A673 (cell line): Measurements from ENCODE around the gene TICAM2.

ENCODE experiments used
- CTCF ChIP-seq: fragments of 300-800, 200-600 bp; sonication (generic); conservative IDR thresholded peaks from 2 replicates; pipeline ENCODE4 v1.5.1; 2017; ENCODE audit warnings: low read depth, mild to moderate bottlenecking, antibody characterized with exemption, low read length, moderate library complexity, mixed read lengths
- EZH2 ChIP-seq: fragments of 200-600 bp; sonication (generic); IDR thresholded peaks from 2 replicates; pipeline ENCODE4 v1.6.1; 2017; ENCODE audit warnings: borderline replicate concordance, low read depth, mild to moderate bottlenecking, mixed read lengths, antibody characterized with exemption, low read length; ENCODE audit not compliant: poor library complexity, severe bottlenecking

DNA sequence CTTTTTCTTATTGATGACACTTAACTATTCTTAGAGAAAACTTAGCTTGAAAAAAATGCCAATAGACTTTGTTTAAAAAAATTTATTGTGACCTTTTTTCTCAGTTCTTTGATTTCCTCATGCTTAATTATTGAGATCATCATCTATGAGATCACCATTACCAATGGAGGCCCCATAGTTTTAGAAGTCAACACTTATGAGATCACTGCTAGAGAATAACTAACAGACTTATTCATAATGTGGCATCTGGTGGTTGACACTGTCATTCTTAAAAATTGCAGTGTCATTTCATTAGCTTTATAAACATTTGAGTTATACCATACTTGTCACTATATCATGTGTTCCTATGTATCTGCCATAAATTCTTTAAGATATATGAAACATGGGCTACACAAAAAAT, 42.8 kb downstream of the TICAM2 start:
- TF ChIP-seq CTCF (no peak), EZH2 (no peak)
